ENCODE data around the gene GCN1.

Gene GCN1

GRCh38 chr12:120099738-120100137, 94.8 kb downstream of the GCN1 start:
- no peak for FAIRE-seq
- no peak for DNase-seq (ENCODE audit: insufficient read length, low spot score)

GRCh38 chr12:120098756-120099470, 95.6 kb downstream of the GCN1 start:
- FAIRE-seq (no peak), DNase-seq (ENCODE audit: insufficient read length, low spot score) (no peak)

- no peak for DNase-seq (ENCODE audit: insufficient read length, low spot score)
Observed at GRCh38 chr12:120096671-120097202, 97.8 kb downstream of the GCN1 start.

GRCh38 chr12:120095736-120096135, 98.8 kb downstream of the GCN1 start:
- FAIRE-seq, result no peak
- no peak for DNase-seq (ENCODE audit: insufficient read length, low spot score)

More at GRCh38 chr12:120096671-120097202, 97.8 kb downstream of the GCN1 start:
- FAIRE-seq, result no peak

- no peak for FAIRE-seq
- no peak for DNase-seq (ENCODE audit: insufficient read length, low spot score)
Observed at GRCh38 chr12:120095331-120095730, 99.2 kb downstream of the GCN1 start.

- DNase-seq (ENCODE audit: insufficient read length, low spot score) (no peak), FAIRE-seq (no peak)
Observed at GRCh38 chr12:120094485-120094884, 100.0 kb downstream of the GCN1 start.

- FAIRE-seq (no peak), DNase-seq (ENCODE audit: insufficient read length, low spot score) (no peak)
Observed at GRCh38 chr12:120093592-120094355, 100.7 kb downstream of the GCN1 start.

- no peak for FAIRE-seq
- DNase-seq (ENCODE audit: insufficient read length, low spot score), result no peak
Observed at GRCh38 chr12:120093336-120093591, 101.3 kb downstream of the GCN1 start.

- no peak for DNase-seq (ENCODE audit: insufficient read length, low spot score)
- FAIRE-seq, result no peak
Observed at GRCh38 chr12:120092551-120093335, 101.8 kb downstream of the GCN1 start.

GRCh38 chr12:120091371-120092090, 103.0 kb downstream of the GCN1 start:
- FAIRE-seq, result no peak
- DNase-seq (ENCODE audit: insufficient read length, low spot score), result no peak

GRCh38 chr12:120090626-120091295, 103.8 kb downstream of the GCN1 start:
- DNase-seq (ENCODE audit: insufficient read length, low spot score) (no peak), FAIRE-seq (no peak)

- DNase-seq (ENCODE audit: insufficient read length, low spot score), result no peak
- FAIRE-seq, result no peak
Observed at GRCh38 chr12:120090206-120090605, 104.3 kb downstream of the GCN1 start.

- FAIRE-seq (no peak), DNase-seq (ENCODE audit: insufficient read length, low spot score) (no peak)
Observed at GRCh38 chr12:120089796-120090195, 104.7 kb downstream of the GCN1 start.

GRCh38 chr12:120089105-120089504, 105.4 kb downstream of the GCN1 start:
- FAIRE-seq, result no peak
- no peak for DNase-seq (ENCODE audit: insufficient read length, low spot score)

- DNase-seq (ENCODE audit: insufficient read length, low spot score), result peak; percentile 99
- peak; percentile 98 for FAIRE-seq
Observed at GRCh38 chr12:120086801-120087621, 107.5 kb downstream of the GCN1 start.

- FAIRE-seq (no peak), DNase-seq (ENCODE audit: insufficient read length, low spot score) (no peak)
Observed at GRCh38 chr12:120085920-120086645, 108.4 kb downstream of the GCN1 start.

GRCh38 chr12:120081641-120082040, 112.9 kb downstream of the GCN1 start:
- no peak for FAIRE-seq
- DNase-seq (ENCODE audit: insufficient read length, low spot score), result no peak
